H1 (cell line): ENCODE results near the gene MAGI2. TPM values are rescaled to one million over a fixed set of nuclear protein-coding genes. Genes with fewer than 3 reads are reported as not detected.

Experiments used
- CTCF ChIA-PET: fragments of 300-600 bp; sonication (Branson Sonifier 250); formaldehyde crosslinking; loops from one replicate; lab custom pipeline; 2021; ENCODE audit not compliant: partially characterized antibody; lab: Charles Lee
- POLR2A ChIA-PET: fragments of 300-600 bp; sonication (Branson Sonifier 250); formaldehyde crosslinking; loops from one replicate; lab custom pipeline; 2021; ENCODE audit warnings: inconsistent platforms; ENCODE audit not compliant: partially characterized antibody; lab: Charles Lee
- DNase-seq, 2 experiments: peaks; one replicate each; pipeline versions ENCODE4 v3.0.0 to v3.0.0-alpha.2; 2010 to 2022; ENCODE audit warnings: low spot score in 2 of 2, low read depth in 1 of 2, mixed read lengths in 1 of 2
- FAIRE-seq: peaks from 2 replicates; lab custom pipeline; 2011; peaks lifted over from hg19 to GRCh38; lab: Jason Lieb, UNC
- H2AFZ ChIP-seq: 2 replicates; pipeline ENCODE4 v1.8.1; 2012; ENCODE audit warnings: low read length, inconsistent platforms
- H2AK5ac ChIP-seq: 2 replicates; pipeline ENCODE4 v1.6.1; 2013; ENCODE audit warnings: low read depth, low read length
- H2BK120ac ChIP-seq: replicated peaks from 2 replicates; pipeline ENCODE3; 2013; ENCODE audit warnings: low read depth, low read length, inconsistent platforms
- H2BK12ac ChIP-seq: 2 replicates; pipeline ENCODE4 v1.6.1; 2013; ENCODE audit warnings: low read depth, low read length
- H2BK15ac ChIP-seq: 2 replicates; pipeline ENCODE4 v1.6.1; 2013; ENCODE audit warnings: low read length
- H2BK20ac ChIP-seq: 2 replicates; pipeline ENCODE4 v1.6.1; 2013; ENCODE audit warnings: low read length
- H2BK5ac ChIP-seq: 2 replicates; pipeline ENCODE4 v1.6.1; 2013; ENCODE audit warnings: low read depth, low read length
- H3K14ac ChIP-seq: 2 replicates; pipeline ENCODE4 v1.6.1; 2013; ENCODE audit warnings: inconsistent platforms; ENCODE audit not compliant: insufficient read length
- H3K18ac ChIP-seq: 2 replicates; pipeline ENCODE4 v1.6.1; 2013; ENCODE audit warnings: low read length; ENCODE audit errors: extremely low read depth
- H3K23ac ChIP-seq: 2 replicates; pipeline ENCODE4 v1.6.1; 2013; ENCODE audit warnings: inconsistent platforms; ENCODE audit not compliant: insufficient read length
- H3K23me2 ChIP-seq: 2 replicates; pipeline ENCODE4 v1.6.1; 2013; ENCODE audit warnings: low read depth, low read length
- H3K27ac ChIP-seq: 2 replicates; pipeline ENCODE4 v1.6.1; 2011; ENCODE audit warnings: low read depth, low read length, inconsistent platforms
- H3K27me3 ChIP-seq, 4 experiments: replicated peaks in 1 of 4; 1 replicate in 1 of 4; 2 replicates in 3 of 4; pipeline versions ENCODE4 v1.6.1 to v1.8.1; 2011 to 2013; ENCODE audit warnings: low read length in 3 of 4, mild to moderate bottlenecking in 3 of 4, inconsistent platforms in 2 of 4, mixed read lengths in 2 of 4, moderate library complexity in 1 of 4; ENCODE audit not compliant: control insufficient read depth in 3 of 4, insufficient read depth in 3 of 4; ENCODE audit errors: extremely low read depth in 1 of 4
- H3K36me3 ChIP-seq, 4 experiments: 2 replicates each; pipeline versions ENCODE4 v1.6.1 to v1.8.1; 2011 to 2013; ENCODE audit warnings: mild to moderate bottlenecking in 4 of 4, low read length in 3 of 4, moderate library complexity in 2 of 4, control low read depth in 1 of 4, inconsistent platforms in 1 of 4; ENCODE audit not compliant: insufficient read depth in 4 of 4, control insufficient read depth in 2 of 4
- H3K4ac ChIP-seq: replicated peaks from 2 replicates; pipeline ENCODE3; 2013; ENCODE audit warnings: low read length, low read depth, mixed read lengths, inconsistent platforms; ENCODE audit not compliant: insufficient read length
- H3K4me1 ChIP-seq, 4 experiments: replicated peaks in 1 of 4; 1 replicate in 1 of 4; 2 replicates in 3 of 4; pipeline versions ENCODE4 v1.6.1 to v1.8.1; 2011 to 2013; ENCODE audit warnings: low read length in 3 of 4, inconsistent platforms in 2 of 4, mixed read lengths in 1 of 4; ENCODE audit not compliant: insufficient read depth in 4 of 4, control insufficient read depth in 3 of 4
- H3K4me2 ChIP-seq, 2 experiments: 2 replicates each; pipeline versions ENCODE4 v1.6.1 to v1.8.1; 2011 to 2013; ENCODE audit warnings: low read depth in 2 of 2, low read length in 2 of 2, control low read depth in 1 of 2, inconsistent platforms in 1 of 2, mild to moderate bottlenecking in 1 of 2; ENCODE audit not compliant: insufficient read depth in 1 of 2
- H3K4me3 ChIP-seq, 4 experiments: fragments of 200-600, 300-600 bp in 1 of 4; sonication (generic), shearing (Covaris generic), sonication (Bioruptor Twin) in 1 of 4; 2 replicates each; pipeline versions ENCODE4 v1.5.1 to v1.8.1; 2011 to 2016; ENCODE audit warnings: low read length in 4 of 4, low read depth in 3 of 4, control low read depth in 2 of 4, inconsistent platforms in 2 of 4, mild to moderate bottlenecking in 2 of 4, mixed read lengths in 1 of 4, moderate library complexity in 1 of 4; ENCODE audit not compliant: insufficient read depth in 2 of 4; ENCODE audit errors: extremely low read depth in 1 of 4
- H3K56ac ChIP-seq: replicated peaks from 2 replicates; pipeline ENCODE3; 2013; ENCODE audit warnings: low read depth, mild to moderate bottlenecking, mixed read lengths, low read length, inconsistent platforms; ENCODE audit not compliant: insufficient read length
- H3K79me1 ChIP-seq: 2 replicates; pipeline ENCODE4 v1.6.1; 2013; ENCODE audit warnings: low read depth, low read length, control low read depth
- H3K79me2 ChIP-seq, 2 experiments: 2 replicates each; pipeline versions ENCODE4 v1.6.1 to v1.8.1; 2012 to 2013; ENCODE audit warnings: low read length in 2 of 2, mild to moderate bottlenecking in 2 of 2, inconsistent platforms in 1 of 2; ENCODE audit not compliant: insufficient read depth in 2 of 2, control insufficient read depth in 1 of 2
- H3K9ac ChIP-seq, 4 experiments: replicated peaks in 1 of 4; 1 replicate in 1 of 4; 2 replicates in 3 of 4; pipeline versions ENCODE4 v1.6.1 to v1.8.1; 2011 to 2013; ENCODE audit warnings: low read depth in 3 of 4, low read length in 3 of 4, control low read depth in 2 of 4, mild to moderate bottlenecking in 2 of 4, moderate library complexity in 2 of 4, inconsistent platforms in 1 of 4; ENCODE audit errors: extremely low read depth in 1 of 4
- H3K9me3 ChIP-seq, 2 experiments: 2 replicates each; pipeline versions ENCODE4 v1.6.1 to v1.8.1; 2012 to 2013; ENCODE audit warnings: mild to moderate bottlenecking in 2 of 2, moderate library complexity in 2 of 2, control low read depth in 1 of 2, inconsistent platforms in 1 of 2, low read depth in 1 of 2, low read length in 1 of 2, mixed read lengths in 1 of 2; ENCODE audit not compliant: insufficient read depth in 2 of 2
- H4K20me1 ChIP-seq, 2 experiments: replicated peaks in 1 of 2; 2 replicates each; pipeline versions ENCODE3 to v1.8.1; 2011 to 2013; ENCODE audit warnings: inconsistent platforms in 2 of 2, low read length in 2 of 2, mild to moderate bottlenecking in 1 of 2; ENCODE audit not compliant: insufficient read depth in 2 of 2, control insufficient read depth in 1 of 2
- H4K5ac ChIP-seq: 2 replicates; pipeline ENCODE4 v1.6.1; 2013; ENCODE audit warnings: low read length, low read depth, mixed read lengths, inconsistent platforms; ENCODE audit not compliant: insufficient read length
- H4K8ac ChIP-seq: 2 replicates; pipeline ENCODE4 v1.8.0; 2013; ENCODE audit warnings: mild to moderate bottlenecking, moderate library complexity, low read length, inconsistent platforms; ENCODE audit not compliant: insufficient read depth; ENCODE audit errors: extremely low read depth
- H4K91ac ChIP-seq: replicated peaks from 2 replicates; pipeline ENCODE3; 2013; ENCODE audit warnings: low read length, mixed read lengths, inconsistent platforms; ENCODE audit not compliant: insufficient read length
- KDM1A ChIP-seq: fragments of 200-600, 300-600 bp; sonication (generic); IDR thresholded peaks from 2 replicates; pipeline ENCODE4 v1.7.1; 2016; ENCODE audit warnings: mild to moderate bottlenecking, low read length, borderline replicate concordance
- POLR2AphosphoS5 ChIP-seq: IDR thresholded peaks from 2 replicates; pipeline ENCODE4 v1.6.1; 2011; ENCODE audit warnings: low read depth, low read length
- SIN3A ChIP-seq, 2 experiments: IDR thresholded peaks in 1 of 2; conservative IDR thresholded peaks in 1 of 2; 2 replicates each; pipeline ENCODE4 v1.6.1; 2011 to 2012; ENCODE audit warnings: low read length in 2 of 2, improper control_type of control experiment in 1 of 2, low read depth in 1 of 2, mild to moderate bottlenecking in 1 of 2
- WGBS, 2 experiments: shearing (Covaris generic) in 1 of 2; methylation state at CpG; one replicate each; pipeline versions ENCODE4 v1.1.6 to v1.1.7; 2013 to 2015; ENCODE audit warnings: low lambda C conversion rate in 2 of 2, mixed read lengths in 2 of 2, inconsistent platforms in 1 of 2, low coverage in 1 of 2, missing lambda C conversion rate in 1 of 2; ENCODE audit not compliant: insufficient replicate concordance in 2 of 2, insufficient coverage in 1 of 2, insufficient read length in 1 of 2; ENCODE audit errors: extremely low coverage in 1 of 2, missing lambda C conversion rate in 1 of 2; 5-methylcytosine and 5-hydroxymethylcytosine counted together
- polyA plus RNA-seq, 7 experiments: library from polyadenylated mRNA; depleted of rRNA in 3 of 7; stranded (reverse) in 5 of 7; unstranded in 2 of 7; fragments of >200 nt in 5 of 7; fragments of 200-250 nt in 2 of 7; gene quantifications; 1 replicate in 5 of 7; 2 replicates in 1 of 7; 4 replicates in 1 of 7; pipeline versions ENCODE4 v1.2.1 to v1.2.3, GENCODE V29; 2011 to 2013; ENCODE audit warnings: missing spikeins in 2 of 7, mixed read lengths in 2 of 7
- total RNA-seq: library from RNA; stranded (reverse); fragmentation: NEBNext Ultra II Directional; extraction: Animal tissue kit (Norgen Biotek cat#: 25700); gene quantifications from 2 replicates; pipeline ENCODE4 v1.2.1, GENCODE V29; 2021

The MAGI2 gene
- total and polyA plus RNA-seq, 2 of the 8 experiments (the other 6 are each of a cell fraction or from before 2014, with no cell fraction given) = 6.0 to 27.3 TPM

GRCh38 chr7:79461660-79462059, 8.2 kb upstream of the MAGI2 start:
- H3K79me1 ChIP-seq = no peaks in the 10 kb centered on the region
- H2BK120ac ChIP-seq = no peak overlapping the region
- H4K8ac ChIP-seq = no peak overlapping the region
- FAIRE-seq = no peak
- H3K79me2 ChIP-seq = no peaks in the 10 kb centered on the region
- H2AFZ ChIP-seq = no peak overlapping the region
- 100% methylated on average over 1 of the region's 1 CpG; no CpG with 5 or more reads in 1 of the 2 experiments for WGBS, 2 experiments
- no peaks in the 10 kb centered on the region for H4K20me1 ChIP-seq
- H2BK5ac ChIP-seq = no peak overlapping the region
- no peak overlapping the region for H4K5ac ChIP-seq
- POLR2A ChIA-PET = no interaction called here
- CTCF ChIA-PET = interaction anchor here (0.6 kb wide), 1 partner anchor 331 kb away, joined by 3 read pairs; no protein-coding TSS in a partner anchor
- H3K14ac ChIP-seq = no peak overlapping the region
- no peak overlapping the region for H3K56ac ChIP-seq
- no peaks in the 10 kb centered on the region for H3K4me1 ChIP-seq
- H2BK20ac ChIP-seq = no peak overlapping the region
- no peak overlapping the region for H4K91ac ChIP-seq
- H2AK5ac ChIP-seq = no peak overlapping the region
- no peak overlapping the region for H2BK15ac ChIP-seq
- no peak overlapping the region for H3K4me2 ChIP-seq
- H3K18ac ChIP-seq = no peak overlapping the region
- H3K4me3 ChIP-seq = no peak overlapping the region
- no peak overlapping the region for H3K9ac ChIP-seq
- H3K27me3 ChIP-seq = no peaks in the 10 kb centered on the region
- no peak overlapping the region for H3K4ac ChIP-seq
- H3K23ac ChIP-seq = no peak overlapping the region
- H2BK12ac ChIP-seq = no peak overlapping the region
- H3K23me2 ChIP-seq = no peaks in the 10 kb centered on the region
- H3K27ac ChIP-seq = no peak overlapping the region
- TF ChIP-seq POLR2AphosphoS5 (no peak), SIN3A (conservative IDR thresholded peaks at IDR 0.05 in 1 of 2, IDR thresholded peaks at IDR 0.05 in 1 of 2; ENCODE audit: low read depth in 1 of 2, low read length in 2 of 2) (no peak), KDM1A (no peak)
- DNase-seq = no peak
- no peaks in the 10 kb centered on the region for H3K36me3 ChIP-seq
- H3K9me3 ChIP-seq = no peaks in the 10 kb centered on the region
